GM12872 (cell line): ENCODE data around the gene SNX13.

Experiments used
- TF ChIP-seq, protein P1 (sequence below): IDR thresholded peaks from 3 replicates; pipeline ENCODE4 v1.5.1; 2011; ENCODE audit warnings: low read depth, mild to moderate bottlenecking, low read length, moderate library complexity; ENCODE audit not compliant: insufficient read depth

SNX13 gene

DNA sequence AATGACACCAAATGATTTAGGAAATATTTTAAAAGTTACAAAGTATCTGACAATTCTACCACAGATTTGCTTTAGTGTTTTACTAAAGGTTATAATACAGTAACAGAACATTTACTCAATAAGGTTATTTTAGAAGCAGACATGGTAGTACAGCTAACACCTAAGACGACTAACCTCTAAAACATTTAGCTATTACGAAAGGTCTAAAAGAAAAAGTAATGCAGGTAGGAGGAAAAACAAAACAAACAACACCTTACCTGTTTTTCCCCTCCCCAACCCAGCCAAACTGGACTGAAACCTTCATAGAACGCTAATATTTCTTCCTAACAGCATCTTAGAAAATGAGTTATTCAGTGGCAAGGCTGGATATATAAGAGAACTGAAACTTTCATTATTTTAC, 111.3 kb downstream of the SNX13 start:
- TF ChIP-seq, protein P1, sequence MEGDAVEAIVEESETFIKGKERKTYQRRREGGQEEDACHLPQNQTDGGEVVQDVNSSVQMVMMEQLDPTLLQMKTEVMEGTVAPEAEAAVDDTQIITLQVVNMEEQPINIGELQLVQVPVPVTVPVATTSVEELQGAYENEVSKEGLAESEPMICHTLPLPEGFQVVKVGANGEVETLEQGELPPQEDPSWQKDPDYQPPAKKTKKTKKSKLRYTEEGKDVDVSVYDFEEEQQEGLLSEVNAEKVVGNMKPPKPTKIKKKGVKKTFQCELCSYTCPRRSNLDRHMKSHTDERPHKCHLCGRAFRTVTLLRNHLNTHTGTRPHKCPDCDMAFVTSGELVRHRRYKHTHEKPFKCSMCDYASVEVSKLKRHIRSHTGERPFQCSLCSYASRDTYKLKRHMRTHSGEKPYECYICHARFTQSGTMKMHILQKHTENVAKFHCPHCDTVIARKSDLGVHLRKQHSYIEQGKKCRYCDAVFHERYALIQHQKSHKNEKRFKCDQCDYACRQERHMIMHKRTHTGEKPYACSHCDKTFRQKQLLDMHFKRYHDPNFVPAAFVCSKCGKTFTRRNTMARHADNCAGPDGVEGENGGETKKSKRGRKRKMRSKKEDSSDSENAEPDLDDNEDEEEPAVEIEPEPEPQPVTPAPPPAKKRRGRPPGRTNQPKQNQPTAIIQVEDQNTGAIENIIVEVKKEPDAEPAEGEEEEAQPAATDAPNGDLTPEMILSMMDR: no peak

DNA sequence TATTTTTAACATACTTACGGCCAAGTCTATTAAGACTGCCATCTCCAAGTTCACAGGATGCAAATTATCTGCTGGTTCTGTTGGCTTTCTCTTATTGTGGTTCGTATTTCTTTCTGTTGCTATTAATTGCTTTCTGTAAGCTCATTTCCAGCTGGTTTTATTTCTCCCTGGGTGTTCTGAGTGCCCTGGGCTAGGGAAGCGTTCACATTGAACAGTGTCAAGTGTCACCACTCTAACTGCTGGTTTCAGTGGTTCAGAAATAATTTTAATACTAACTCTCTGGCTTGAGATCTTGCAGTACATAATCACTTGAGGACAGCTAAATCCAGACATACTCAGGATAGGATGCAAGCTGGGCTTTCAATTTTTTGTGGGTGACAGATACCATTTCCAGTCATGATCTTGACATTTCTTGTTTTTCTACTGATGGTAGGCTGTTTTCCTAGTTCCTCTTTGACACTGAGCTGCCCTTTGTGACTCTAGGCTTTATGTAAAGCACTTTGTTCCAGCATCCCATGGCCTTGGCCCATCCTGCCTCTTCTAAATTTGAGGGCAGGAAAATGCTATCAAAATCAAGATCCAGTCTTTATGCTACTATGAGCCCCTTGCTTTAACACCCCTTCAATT, 117.6 kb downstream of the SNX13 start:
- TF ChIP-seq, protein P1: no peak

DNA sequence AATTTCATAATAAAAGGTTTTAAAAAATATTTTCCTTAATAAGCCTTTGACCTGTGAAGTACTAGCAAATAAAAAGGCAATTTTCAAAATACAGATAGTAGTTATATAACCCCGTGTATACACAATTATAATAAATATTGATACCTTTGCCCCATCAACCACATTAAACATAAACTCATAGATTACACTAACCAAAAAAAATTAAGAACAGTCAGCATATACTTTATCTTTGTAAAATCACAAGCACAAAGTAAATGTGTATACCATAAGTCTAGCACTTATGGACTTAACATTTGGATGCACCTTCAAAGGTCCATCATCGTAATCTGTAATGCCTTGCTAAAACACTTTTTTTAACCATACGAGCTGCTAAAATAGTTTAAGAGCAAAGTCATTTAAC, 123.4 kb downstream of the SNX13 start:
- TF ChIP-seq, protein P1: no peak

DNA sequence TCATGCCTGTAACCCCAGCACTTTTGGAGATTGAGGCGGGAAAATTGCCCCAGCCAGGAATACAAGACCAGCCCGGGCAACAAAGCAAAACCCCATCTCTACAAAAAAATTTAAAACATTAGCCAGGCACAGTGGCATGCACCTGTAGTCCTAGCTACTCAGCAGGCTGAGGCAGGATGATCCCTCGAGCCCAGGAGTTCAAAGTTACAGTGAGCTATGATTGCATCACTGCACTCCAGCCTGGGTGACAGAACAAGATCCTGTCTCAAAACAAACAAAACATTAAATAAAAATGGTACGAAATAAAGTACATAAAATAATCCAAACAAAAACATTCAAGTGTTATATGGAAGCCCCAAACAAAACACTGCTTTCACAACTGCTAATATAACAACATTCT, 125.0 kb downstream of the SNX13 start:
- TF ChIP-seq, protein P1: no peak

DNA sequence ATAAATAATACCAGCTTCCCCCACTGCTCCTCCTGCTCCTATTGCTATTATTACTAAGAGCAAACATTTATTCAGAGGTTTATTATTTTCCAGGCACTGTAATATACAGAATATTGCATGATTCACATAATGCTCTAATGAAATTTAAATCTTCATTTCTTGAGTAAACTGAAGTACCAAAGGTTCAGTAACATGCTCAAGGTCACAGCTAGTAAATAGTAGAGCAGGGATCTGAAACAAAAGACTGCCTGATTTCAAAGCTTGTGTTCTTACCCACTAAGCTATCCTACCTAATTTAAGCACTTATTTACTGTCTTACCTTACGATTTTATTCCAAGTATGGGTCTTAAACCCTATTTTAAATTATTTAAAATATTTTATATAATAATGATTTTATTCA, 126.2 kb downstream of the SNX13 start:
- TF ChIP-seq, protein P1: no peak

DNA sequence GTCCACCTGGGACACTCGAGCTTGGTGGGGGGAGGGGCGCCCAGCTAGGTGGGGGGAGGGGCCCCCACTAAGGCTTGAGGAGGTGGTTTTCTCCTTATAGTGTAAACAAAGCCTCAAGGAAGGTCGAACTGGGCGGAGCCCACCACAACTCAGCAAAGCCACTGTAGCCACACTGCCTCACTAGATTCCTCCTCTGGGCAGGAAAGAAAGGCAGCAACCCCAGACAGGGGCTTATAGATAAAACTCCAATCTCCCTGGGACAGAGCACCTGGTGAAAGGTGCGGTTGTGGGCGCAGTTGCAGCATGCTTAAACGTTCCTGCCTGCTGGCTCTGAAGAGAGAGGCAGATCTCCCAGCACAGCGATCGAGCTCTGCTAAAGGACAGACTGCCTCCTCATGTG, 133.1 kb downstream of the SNX13 start:
- TF ChIP-seq, protein P1: no peak

DNA sequence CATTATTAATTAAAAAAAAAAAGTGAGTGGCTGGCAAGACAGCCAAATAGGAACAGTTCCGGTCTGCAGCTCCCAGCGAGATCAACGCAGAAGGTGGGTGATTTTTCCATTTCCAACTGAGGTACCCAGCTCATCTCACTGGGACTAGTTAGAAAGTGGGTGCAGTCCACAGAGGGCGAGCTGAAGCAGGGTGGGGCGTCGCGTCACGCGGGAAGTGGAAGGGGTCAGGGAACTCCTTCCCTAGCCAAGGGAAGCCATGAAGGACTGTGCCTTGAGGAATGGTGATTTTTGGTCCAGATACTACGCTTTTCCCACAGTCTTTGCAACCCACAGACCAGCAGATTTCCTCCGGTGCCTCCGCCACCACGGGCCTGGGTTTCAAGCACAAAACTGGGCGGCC, 133.7 kb downstream of the SNX13 start:
- TF ChIP-seq, protein P1: no peak
